ENCODE measurements around the gene XYLB.
"Not testable (repeated sequence)": the region's sequence is repeated elsewhere in the genome, so short reads cannot be mapped to it uniquely, and the experiment has no call there.

XYLB gene

DNA sequence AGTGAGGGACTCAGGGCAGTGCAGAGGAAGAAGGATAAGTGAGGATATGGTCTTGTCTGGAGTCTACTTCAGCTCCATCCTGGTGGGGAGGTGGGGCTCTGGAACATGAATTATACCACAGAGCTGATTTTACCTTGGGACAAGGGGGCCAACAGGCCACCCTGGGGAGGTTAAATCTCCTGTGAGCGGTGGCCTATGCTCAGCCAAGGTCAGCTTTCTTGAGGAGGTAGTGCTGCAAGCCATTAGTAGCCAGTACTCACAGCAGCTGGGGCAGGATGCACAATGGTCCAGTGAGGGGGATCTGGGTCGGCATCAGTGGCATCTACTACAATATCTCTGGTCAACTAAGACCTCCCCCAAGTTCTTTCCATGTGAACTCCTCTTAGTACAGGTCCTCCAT is 49.7 kb downstream of the XYLB start:
- no peak for DNase-seq (ENCODE audit: low spot score)

DNA sequence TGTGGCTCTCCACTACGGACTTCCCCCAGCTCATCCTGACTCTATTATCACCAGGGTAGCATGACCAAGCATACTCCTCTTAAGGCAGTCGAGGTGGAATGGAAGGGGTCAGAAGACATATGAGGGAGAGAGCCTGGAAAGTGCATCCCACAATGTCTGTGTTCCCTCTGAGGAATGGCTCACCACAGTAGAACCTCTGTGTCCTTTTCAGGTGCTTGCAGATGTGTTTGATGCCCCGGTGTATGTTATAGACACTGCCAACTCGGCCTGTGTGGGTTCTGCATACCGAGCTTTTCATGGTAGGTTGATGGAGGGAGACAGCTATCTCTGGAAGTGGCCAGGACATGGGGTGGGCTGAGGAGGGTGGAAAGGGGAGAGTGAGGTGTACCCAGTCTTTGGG is 50.3 kb downstream of the XYLB start:
- no peak for DNase-seq (ENCODE audit: low spot score)

DNA sequence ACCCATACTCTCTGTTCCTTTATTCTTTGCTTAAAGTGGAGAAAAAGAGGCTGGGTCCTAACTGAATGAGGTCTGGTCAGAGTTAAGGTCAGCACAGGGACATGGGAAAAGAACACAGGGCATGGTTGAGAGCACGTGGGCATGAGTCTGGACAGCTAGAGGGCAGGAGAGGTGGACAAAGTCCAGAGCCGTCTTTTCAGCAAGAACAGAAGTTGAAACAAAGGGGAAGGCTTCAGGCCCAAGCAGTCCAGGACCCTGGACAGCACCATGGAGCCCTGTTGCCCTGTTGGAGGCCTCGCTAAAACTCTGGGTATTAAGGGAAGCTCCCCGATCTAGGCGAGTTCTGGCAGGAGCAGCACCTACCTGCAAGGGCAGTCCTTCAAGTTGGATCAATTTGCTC is 50.7 kb downstream of the XYLB start:
- DNase-seq (ENCODE audit: low spot score): no peak

DNA sequence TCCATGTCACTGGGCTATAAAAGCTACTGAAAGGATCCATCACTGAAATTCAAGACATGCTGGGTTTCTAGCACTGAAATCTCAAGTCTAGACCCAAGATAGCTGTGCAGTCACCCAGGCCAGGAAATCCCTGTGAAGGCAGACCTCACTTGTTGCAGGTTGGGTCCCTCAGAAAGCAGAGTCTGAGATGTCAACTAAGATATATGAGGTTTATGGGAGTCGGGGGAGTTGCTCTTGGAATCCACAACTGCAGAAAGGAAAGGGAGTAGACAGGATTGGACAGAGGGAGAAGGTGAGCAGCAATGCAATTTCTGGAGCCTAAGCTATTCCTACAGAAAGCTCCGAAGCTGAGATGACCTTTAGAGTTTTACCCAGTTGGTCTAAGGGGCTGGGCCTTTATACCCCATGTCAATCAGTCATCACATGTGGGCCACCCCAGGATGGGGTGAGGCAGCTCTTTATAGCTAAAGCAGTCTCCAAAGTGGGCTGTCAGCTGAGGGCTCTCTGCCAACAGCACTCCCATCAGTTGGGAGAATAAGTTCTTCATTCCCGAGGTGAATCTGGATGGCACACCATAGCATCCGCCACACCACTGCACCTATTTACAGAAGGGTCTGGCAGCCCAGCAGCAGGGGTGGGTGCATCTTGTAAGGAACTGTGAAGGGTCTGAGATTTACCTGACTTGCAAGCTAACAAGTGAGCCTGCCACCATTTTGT is 54.8 kb downstream of the XYLB start:
- DNase-seq (ENCODE audit: low spot score): no peak

DNA sequence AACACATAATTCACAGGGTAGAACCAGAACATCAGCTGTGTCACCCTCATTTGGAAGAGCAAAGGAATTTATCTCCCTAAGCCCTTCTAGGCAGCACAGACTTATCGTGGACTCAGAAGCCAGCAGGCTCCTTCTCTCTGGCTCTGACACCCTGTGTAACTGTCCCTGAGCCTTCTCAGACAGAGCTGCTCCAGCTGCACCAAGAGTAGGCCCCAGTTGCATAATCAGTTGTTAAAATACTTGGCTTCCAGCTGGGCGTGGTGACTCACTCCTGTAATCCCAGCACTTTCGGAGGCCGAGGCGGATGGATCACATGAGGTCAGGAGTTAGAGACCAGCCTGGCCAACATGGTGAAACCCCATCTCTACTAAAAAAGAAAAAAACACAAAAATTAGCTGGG is 57.7 kb downstream of the XYLB start:
- DNase-seq (ENCODE audit: low spot score): no peak

DNA sequence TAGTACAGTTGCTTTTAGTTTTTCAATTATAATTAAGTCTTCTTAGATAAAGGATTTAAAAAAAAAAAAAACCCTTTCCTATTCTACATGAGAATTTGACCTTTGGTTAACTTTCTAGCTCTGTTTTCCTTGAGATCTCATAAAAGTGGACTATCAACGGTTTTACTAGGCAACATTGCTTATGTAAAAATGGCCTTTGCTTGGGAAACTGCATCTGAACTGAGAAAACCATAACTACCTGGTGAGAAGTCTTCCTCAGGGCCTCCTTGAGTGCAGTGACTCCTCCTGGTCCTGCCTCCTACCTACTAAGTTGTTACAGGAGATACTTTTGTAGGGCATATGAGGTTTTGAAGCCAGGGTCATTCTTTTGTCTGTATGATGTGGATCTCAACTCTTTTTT is 65.0 kb downstream of the XYLB start:
- no peak for DNase-seq (ENCODE audit: low spot score)

DNA sequence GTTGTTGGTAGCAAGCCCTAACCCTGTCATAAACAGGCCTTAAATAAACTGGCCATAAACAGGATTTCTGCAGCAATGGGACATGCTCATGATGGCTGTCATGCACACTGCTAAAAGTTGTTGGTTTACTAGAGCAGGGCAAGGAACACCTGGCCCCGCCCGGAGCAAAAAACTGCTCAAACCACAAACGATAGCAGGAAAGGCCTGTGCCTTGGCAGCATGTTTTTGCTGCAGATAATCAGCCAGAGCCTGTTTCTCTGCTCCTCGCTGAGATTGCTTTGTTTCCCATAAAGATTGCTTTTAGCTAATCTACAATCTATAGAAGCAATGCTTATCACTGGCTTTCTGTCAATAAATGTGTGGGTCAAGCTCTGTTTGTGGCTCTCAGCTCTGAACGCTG is 74.2 kb downstream of the XYLB start:
- not testable (repeated sequence) for DNase-seq (ENCODE audit: low spot score)

DNA sequence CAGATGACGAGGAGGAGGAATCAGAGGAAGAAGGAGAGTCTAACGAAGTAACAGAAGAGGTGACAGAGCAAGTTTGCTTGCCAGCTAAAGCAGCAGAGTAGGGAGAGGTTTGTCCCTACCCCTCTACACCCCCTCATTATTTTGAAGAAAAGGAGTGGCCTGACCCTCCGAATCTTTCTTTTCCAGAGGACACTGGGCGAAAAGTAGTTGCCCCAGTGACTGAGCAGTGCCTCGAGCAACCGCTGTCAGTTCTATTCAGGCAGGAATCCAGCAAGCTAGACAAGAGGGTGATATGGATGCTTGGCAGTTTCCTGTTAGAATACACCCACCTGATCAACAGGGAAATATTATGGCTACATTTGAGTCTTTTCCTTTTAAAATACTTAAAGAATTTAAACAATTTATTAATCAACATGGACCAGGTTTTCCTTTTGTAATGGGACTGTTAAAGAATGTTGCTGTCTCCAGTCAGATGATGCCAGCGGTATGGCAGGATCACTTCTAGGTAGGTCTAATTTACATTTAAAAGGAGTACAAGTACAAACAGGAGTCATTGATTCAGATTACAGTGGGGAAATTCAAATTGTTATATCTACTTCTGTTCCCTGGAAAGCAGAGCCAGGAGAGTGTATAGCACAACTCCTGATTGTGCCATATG is 75.2 kb downstream of the XYLB start:
- DNase-seq (ENCODE audit: low spot score): no peak

DNA sequence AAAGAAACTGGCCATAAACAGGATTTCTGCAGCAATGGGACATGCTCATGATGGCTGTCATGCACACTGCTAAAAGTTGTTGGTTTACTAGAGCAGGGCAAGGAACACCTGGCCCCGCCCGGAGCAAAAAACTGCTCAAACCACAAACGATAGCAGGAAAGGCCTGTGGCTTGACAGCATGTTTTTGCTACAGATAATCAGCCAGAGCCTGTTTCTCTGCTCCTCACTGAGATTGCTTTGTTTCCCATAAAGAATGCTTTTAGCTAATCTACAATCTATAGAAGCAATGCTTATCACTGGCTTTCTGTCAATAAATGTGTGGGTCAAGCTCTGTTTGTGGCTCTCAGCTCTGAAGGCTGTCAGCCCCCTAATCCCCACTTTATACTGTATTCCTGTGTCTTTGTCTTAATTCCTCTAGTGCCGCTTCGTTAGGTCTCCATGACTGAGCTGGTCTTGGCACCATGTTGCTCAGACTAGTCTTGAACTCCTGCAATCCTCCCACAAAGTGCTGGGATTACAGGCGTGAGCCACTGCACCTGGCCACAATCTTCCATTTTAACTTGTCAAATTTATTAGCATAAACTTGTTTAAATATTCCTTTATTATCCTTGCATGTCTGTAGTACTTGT is 80.3 kb downstream of the XYLB start:
- peak; percentile 37 for DNase-seq (ENCODE audit: low spot score)

DNA sequence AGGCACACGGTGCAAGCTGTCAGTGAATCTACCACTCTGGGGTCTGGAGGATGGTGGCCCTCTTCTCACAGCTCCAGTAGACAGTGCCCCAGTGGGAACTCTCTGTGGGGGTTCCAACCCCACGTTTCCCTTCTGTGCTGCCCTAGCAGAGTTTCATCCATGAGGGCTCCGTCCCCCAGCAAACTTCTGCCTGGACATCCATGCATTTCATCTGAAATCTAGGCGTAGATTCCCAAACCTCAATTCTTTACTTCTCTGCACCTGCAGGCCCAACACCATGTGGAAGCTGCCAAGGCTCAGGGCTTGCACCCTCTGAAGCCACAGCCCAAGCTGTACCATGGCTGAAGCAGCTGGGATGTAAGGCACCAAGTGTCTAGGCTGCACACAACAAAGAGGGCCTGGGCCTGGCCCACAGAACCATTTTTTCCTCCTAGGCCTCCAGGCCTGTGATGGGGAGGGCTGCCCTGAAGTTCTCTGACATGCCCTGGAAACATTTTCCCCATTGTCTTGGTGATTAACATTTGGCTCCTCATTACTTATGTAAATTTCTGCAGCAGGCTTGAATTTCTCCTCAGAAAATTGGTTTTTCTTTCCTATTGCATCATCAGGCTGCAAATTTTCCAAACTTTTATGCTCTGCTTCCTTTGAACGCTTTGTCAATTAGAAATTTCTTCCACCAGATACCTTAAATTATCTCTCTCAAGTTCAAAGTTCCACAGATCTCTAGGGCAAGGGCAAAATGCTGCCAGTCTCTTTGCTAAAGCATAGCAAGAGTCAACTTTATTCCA is 86.5 kb downstream of the XYLB start:
- DNase-seq (ENCODE audit: low spot score): not testable (repeated sequence)

DNA sequence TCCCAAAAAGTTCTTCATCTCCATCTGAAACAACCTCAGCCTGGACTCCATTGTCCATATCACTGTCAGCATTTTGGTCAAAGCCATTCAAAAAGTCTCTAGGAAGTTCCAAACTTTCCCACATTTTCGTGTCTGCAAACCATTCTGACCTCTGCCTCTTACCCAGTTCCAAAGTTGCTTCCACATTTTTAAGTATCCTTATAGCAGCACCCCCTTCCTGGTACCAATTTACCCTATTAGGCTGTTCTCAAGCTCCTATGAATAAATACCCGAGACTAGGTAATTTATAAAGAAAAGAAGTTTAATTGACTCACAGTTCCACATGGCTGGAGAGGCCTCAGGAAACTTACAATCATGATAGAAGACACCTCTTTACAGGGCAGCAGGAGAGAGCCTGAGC is 87.1 kb downstream of the XYLB start:
- not testable (repeated sequence) for DNase-seq (ENCODE audit: low spot score)

DNA sequence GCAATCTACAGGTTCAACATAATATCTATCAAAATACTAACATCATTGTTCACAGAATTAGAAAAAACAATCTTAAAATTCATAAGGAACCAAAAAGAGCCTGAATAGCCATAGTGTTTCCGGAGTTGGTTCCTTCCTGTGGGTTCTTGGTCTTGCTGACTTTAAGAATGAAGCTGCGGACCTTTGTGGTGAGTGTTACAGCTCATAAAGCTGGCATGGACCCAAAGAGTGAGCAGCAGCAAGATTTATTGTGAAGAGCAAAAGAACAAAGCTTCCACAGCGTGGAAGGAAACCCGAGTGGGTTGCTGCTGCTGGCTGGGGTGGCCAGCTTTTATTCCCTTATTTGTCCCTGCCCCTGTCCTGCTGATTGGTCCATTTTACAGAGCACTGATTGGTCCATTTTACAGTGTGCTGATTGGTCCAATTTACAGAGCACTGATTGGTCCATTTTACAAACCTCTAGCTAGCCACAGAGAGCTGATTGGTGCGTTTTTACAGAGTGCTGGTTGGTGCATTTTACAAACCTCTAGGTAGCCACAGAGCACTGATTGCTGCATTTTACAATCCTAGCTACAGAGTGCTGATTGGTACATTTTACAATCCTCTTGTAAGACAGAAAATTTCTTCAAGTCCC is 92.0 kb downstream of the XYLB start:
- DNase-seq (ENCODE audit: low spot score): peak; percentile 49

DNA sequence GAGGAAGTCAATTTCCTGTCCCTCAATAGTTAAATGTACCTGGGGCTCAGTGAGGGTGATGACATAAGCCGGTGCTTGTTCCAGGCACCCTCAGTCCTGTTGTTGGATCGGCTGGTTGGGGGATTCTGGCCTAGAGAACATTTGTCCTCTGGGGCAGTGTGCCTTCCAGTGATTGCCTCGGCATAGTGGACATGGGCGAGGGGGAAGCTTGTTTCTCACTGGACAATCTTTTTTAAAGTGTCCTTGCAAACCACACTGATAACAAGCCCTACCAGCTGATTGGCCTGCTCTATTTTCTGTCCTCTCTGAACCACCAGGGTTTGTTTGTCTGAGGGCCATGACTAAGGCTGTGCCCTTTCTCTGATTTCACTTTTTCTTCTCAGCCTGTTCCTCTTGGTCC is 96.6 kb downstream of the XYLB start:
- DNase-seq (ENCODE audit: low spot score): not testable (repeated sequence)

DNA sequence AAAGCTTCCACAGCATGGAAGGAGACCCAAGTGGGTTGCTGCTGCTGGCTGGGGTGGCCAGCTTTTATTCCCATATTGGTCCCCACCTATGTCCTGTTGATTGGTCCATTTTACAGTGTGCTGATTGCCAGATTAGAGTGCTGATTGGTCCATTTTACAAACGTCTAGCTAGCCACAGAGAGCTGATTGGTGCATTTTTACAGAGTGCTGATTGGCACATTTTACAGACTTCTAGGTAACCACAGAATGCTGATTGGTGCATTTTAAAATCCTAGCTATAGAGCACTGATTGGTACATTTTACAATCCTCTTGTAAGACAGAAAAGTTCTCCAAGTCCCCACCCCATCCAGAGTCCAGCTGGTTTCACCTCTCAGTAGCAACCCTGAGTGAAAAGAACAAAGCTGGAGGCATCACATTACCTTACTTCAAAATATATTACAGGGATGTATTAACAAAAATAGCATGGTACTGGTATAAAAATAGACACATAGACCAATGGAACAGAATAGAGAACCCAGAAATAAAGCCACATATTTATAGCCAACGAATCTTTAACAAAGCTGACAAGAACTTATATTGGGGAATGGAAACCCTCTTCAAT is 99.6 kb downstream of the XYLB start:
- no peak for DNase-seq (ENCODE audit: low spot score)

DNA sequence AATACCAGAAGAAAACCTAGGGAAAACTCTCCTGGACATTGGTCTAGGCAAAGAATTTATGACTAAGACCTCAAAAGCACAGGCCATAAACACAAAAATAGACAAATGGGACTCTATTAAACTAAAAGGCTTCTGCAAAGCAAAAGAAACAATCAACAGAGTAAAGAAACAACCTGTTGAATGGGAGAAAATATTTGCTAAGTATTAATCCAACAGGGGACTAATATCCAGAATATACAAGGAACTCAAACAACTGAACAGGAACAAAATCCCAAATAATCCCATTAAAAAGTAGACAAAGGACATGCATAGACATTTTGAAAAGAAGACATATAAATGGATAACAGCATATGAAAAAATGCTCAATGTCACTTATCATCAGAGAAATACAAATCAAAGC is 100.2 kb downstream of the XYLB start:
- DNase-seq (ENCODE audit: low spot score): no peak

DNA sequence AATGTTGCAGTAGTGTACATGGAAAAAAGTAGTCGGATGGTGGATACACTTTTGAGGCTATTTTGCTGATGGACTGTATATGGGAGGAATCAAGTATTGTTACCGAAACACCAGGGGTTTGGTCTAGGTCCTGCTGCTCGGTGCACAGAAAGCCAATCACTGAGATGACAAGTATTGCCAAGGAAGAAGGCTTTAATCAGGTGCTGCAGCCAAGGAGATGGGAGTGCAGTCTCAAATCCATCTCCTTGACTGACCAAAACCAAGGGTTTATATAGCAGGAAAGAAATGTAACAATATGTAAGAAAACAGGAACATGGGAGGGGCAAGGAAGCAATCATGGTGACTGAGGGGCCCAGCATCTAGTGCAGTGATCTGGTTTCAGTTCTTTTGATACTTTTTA is 104.3 kb downstream of the XYLB start:
- no peak for DNase-seq (ENCODE audit: low spot score)

DNA sequence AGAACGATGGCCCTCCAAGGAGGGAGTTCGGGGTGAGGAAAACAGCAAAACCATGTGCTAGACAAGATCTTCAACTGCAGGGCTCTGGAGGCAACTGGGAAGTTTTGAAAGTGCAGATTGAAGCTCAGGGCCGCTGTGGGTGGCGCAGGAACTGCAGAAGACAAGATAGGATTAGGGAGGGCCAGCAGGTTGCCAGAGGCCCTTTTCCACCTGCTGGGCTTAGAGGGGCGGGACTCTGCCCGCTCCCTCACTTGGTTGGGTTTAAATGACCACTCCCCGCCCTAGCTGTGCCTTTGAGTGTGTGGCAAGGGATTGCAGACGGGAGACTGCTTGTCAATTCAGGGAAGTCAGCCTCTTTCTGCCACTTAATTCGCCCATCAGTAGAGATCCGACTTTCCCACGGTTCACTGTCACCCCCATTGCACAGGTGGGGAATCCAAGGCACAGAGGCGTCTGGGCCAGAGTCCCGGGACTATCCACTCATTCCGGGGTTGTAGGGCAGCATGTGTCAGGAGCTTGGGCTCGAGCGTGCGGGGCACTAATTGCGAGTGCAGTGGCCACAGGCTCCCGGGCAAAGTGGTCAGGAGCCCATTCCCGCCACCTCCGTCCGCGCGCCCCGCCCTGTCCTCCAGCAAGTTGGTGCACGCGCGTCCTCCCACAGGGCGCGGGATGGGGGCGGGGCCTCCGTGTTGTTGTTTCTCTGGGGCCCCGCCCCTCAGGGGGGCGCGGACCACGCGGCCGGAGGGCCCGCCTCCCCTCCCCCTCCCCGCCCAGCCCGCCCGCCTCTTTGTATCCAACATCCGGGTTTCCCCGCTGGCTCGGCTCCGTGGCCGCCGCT is 106.7 kb downstream of the XYLB start, which contains the start of gene ACVR2B:
TSS of gene ACVR2B (plus strand) at position 816 of the 838 bp plus-strand sequence. CDS start 433 bp downstream, outside the sequence.
- peak; percentile 77 for DNase-seq (ENCODE audit: low spot score)

DNA sequence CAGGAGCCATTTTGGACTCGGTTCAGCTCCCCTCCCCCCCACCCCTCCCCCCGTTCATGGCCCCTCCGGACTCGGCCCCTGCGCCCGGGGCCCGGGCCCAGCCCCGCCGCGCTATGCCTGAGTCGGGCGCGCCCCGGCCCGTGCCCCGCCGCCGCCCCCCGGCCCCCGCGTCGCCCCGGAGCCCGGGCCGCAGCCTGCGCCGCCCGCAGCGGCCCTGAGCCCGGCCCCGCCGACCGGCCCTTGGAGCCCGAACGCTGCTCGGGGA is 107.3 kb downstream of the XYLB start:
- DNase-seq (ENCODE audit: low spot score): no peak

DNA sequence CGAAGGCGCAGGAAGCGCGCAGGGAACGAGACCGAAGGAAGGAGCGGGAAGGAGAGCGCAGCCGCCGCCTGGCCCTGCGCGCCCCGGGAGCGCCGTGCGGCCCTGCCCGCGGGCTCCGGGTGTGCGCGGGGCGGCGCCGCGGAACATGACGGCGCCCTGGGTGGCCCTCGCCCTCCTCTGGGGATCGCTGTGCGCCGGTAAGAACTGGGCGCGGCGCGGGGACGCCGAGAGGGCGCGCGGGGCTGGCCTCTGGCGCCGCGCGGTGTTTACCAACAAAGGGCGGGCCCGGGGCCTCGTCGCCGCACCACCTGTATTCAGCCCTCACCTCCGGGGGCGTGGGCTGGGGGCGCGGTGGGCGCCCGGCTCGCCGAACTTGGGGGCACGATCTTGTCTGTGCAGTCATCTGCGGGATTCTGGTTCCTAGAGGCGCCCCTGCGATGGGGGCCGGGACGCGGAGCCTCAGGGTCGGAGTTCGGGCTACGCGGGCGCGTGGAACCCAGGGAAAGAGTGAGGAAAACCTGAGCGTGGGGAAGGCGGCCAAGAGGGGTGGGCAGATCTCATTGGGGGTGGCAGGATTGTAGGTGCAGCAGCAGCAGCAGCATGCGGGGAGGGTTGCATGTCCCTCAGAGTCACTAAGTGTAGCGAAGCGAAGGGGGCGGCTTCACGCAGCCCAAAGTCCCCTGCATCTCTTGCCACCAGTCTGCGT is 107.7 kb downstream of the XYLB start:
- peak; percentile 23 for DNase-seq (ENCODE audit: low spot score)

Measured in CD4-positive, alpha-beta T cell treated with Interleukin-6 at 100 ng/mL for 8 hours (primary cell).